GM19035 (cell line): Measurements from ENCODE around the gene COLQ.
"Not testable (repeated sequence)": the region's sequence is repeated elsewhere in the genome, so short reads cannot be mapped to it uniquely, and the experiment has no call there.

Experiments
- ATAC-seq: cut with Tn5 transposase; IDR thresholded peaks from one replicate; pipeline ENCODE4 v1.9.1; 2021; ENCODE audit not compliant: unreplicated experiment

COLQ gene

GRCh38 chr3:15458212-15458780 lies 63.2 kb downstream of the COLQ start:
- ATAC-seq: no peak

- not testable (repeated sequence) for ATAC-seq
These were observed 64.6 kb downstream of the COLQ start for GRCh38 chr3:15456915-15457314.

GRCh38 chr3:15456321-15456720 lies 65.2 kb downstream of the COLQ start:
- no peak for ATAC-seq

- ATAC-seq: no peak
These were observed 65.8 kb downstream of the COLQ start for GRCh38 chr3:15455756-15456155.

GRCh38 chr3:15454965-15455364 lies 66.5 kb downstream of the COLQ start:
- ATAC-seq: no peak

- ATAC-seq: no peak
These were observed 67.4 kb downstream of the COLQ start for GRCh38 chr3:15453991-15454625.

- ATAC-seq: no peak
These were observed 68.0 kb downstream of the COLQ start for GRCh38 chr3:15453501-15453900.

GRCh38 chr3:15452961-15453360 lies 68.5 kb downstream of the COLQ start:
- no peak for ATAC-seq

- ATAC-seq: no peak
These were observed 69.3 kb downstream of the COLQ start for GRCh38 chr3:15452156-15452555.

- no peak for ATAC-seq
These were observed 70.0 kb downstream of the COLQ start for GRCh38 chr3:15451216-15452113.

GRCh38 chr3:15450438-15451215 lies 70.9 kb downstream of the COLQ start:
- ATAC-seq: no peak

- ATAC-seq: no peak
These were observed 71.8 kb downstream of the COLQ start for GRCh38 chr3:15449489-15450224.

GRCh38 chr3:15443826-15444524 lies 77.5 kb downstream of the COLQ start:
- no peak for ATAC-seq

- no peak for ATAC-seq
These were observed 80.6 kb downstream of the COLQ start for GRCh38 chr3:15440891-15441290.

GRCh38 chr3:15439476-15439875 lies 82.0 kb downstream of the COLQ start:
- no peak for ATAC-seq

- ATAC-seq: no peak
These were observed 82.5 kb downstream of the COLQ start for GRCh38 chr3:15438983-15439382.

GRCh38 chr3:15436246-15436645 lies 85.3 kb downstream of the COLQ start:
- no peak for ATAC-seq

- ATAC-seq: no peak
These were observed 86.8 kb downstream of the COLQ start for GRCh38 chr3:15434756-15435155.

GRCh38 chr3:15433531-15433930 lies 88.0 kb downstream of the COLQ start:
- ATAC-seq: no peak

GRCh38 chr3:15431256-15431837 lies 90.2 kb downstream of the COLQ start:
- ATAC-seq: no peak
